ENCODE data around the gene CRELD1. TPM values are rescaled to one million over a fixed set of nuclear protein-coding genes. Genes with fewer than 3 reads are reported as not detected.
A peak's percentile ranks its signal among the peaks of the same experiment; 100 is the strongest.

The CRELD1 gene
- total and polyA plus RNA-seq, 11 donors: 45.9 to 77.8 (median 61.8) TPM

DNA sequence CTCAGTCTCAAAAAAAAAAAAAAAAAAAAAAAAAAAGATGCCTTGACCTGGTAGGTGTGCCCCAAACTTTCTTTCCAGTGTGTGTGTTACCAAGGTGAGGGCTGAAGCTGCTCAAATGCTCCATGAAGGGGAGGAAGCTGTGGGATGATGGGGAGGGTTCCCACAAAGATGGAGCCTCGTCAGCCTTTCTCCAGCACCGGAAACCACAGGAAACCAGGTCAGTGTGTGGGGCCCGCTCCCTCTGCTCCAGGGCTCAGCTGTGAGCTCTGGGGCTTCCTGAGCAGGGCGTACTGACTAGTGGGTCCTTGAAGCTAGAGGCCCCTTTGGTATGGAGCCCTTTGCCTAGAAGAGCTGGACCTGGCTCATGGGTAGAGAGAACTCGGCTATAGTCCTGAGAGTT is 31.7 kb upstream of the CRELD1 start:
- no peak for DNase-seq
- no peak overlapping the region for H3K4me3 ChIP-seq

DNA sequence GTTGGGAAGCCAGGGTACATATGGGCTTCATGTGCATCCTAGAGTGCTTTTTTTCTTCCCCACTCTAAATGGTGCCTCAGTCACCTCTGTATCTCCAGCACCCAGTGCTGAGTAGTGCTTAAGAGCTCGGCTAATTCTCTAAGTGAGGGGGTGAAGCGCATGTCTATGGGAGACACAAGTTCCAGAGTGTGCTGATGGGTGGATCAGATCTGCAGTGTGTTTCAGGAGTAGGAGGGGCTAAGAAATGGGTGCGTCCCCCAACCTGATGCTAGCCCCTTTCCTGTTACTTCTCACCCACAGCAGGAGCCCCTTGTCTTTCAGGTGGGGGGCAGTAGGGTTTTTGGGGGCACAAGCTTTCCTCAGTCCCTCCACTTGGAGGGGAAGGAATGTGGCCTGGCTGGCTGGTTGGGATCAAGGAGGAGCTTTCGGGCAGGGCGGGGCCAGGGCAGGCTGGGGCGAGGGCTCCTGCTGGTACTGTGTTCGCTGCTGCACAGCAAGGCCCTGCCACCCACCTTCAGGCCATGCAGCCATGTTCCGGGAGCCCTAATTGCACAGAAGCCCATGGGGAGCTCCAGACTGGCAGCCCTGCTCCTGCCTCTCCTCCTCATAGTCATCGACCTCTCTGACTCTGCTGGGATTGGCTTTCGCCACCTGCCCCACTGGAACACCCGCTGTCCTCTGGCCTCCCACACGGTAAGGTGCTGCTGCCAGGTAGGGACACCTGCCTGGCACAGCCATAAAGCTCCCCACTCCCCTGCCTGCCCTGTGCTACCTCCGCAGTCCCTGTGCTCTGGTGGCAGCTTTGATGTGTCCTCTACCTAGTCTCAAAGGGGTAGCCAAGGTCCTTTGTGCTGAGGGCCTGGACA is 31.0 kb upstream of the CRELD1 start, which contains the start of gene IL17RE:
TSS of gene IL17RE (plus strand) at position 477 of the 866 bp plus-strand sequence. CDS start at position 562, 85 bp downstream.
- Histone ChIP-seq H3K9me3 (no peaks in the 10 kb centered on the region), H3K4me3 (peak within 1 kb of the TSS in 9 of 12 donors; percentile 8 to 41 (median 28)), H3K27ac (peak within 1 kb of the TSS in 9 of 12 donors; percentile 7 to 76 (median 37)), H3K36me3 (no peaks in the 10 kb centered on the region), H3K27me3 (no peaks in the 10 kb centered on the region), H3K4me1 (peaks cover 0 to 23% (median 7%) of the 10 kb centered on the region in 12 donors)
- TF ChIP-seq, protein P1, sequence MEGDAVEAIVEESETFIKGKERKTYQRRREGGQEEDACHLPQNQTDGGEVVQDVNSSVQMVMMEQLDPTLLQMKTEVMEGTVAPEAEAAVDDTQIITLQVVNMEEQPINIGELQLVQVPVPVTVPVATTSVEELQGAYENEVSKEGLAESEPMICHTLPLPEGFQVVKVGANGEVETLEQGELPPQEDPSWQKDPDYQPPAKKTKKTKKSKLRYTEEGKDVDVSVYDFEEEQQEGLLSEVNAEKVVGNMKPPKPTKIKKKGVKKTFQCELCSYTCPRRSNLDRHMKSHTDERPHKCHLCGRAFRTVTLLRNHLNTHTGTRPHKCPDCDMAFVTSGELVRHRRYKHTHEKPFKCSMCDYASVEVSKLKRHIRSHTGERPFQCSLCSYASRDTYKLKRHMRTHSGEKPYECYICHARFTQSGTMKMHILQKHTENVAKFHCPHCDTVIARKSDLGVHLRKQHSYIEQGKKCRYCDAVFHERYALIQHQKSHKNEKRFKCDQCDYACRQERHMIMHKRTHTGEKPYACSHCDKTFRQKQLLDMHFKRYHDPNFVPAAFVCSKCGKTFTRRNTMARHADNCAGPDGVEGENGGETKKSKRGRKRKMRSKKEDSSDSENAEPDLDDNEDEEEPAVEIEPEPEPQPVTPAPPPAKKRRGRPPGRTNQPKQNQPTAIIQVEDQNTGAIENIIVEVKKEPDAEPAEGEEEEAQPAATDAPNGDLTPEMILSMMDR (IDR thresholded peaks at IDR 0.05): no peak
- no peak for TF ChIP-seq POLR2A (IDR thresholded peaks at IDR 0.05)
- DNase-seq: no peak
- ATAC-seq: peak; percentile 22 to 40 (median 30)
- intact Hi-C loops (cut with DNase I): no loop called here
- WGBS, 4 donors: 56 to 65% (median 62%) methylated on average over 8 to 13 of the region's 13 CpGs

More for the DNA sequence above, 31.7 kb upstream of the CRELD1 start:
- intact Hi-C loops (cut with DNase I): no loop called here
- Histone ChIP-seq H3K27me3 (no peaks in the 10 kb centered on the region), H3K27ac (no peak overlapping the region), H3K4me1 (peaks cover 0 to 23% (median 7%) of the 10 kb centered on the region in 12 donors), H3K36me3 (no peaks in the 10 kb centered on the region), H3K9me3 (no peaks in the 10 kb centered on the region)
- no peak for ATAC-seq
- TF ChIP-seq, protein P1 (IDR thresholded peaks at IDR 0.05): no peak
- TF ChIP-seq POLR2A (IDR thresholded peaks at IDR 0.05): no peak
- WGBS, 4 donors: 63 to 81% (median 72%) methylated on average over 5 of the region's 5 CpGs

DNA sequence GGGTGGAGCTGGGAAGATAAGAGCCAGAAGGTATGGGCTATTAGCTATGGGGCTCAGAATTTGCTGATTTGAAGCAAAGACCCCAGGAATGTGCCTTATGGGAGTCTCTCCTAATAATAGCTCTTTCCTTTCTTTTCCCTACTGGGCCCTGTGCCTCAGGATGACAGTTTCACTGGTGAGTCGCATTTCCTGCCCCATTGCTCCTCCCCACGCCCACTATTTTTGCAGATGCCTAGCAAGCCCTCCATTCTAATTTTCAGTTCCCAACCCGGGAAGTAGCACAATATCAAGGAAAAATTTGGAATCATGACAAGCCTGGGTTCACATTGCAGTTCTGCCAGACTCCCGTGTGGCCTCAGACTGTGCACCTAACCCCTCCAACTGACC is 30.4 kb upstream of the CRELD1 start:
- Histone ChIP-seq H3K9me3 (no peaks in the 10 kb centered on the region), H3K4me3 (peak overlapping the region in 7 of 12 donors; percentile 20 to 41 (median 33)), H3K27me3 (no peaks in the 10 kb centered on the region), H3K4me1 (peaks cover 0 to 21% (median 7%) of the 10 kb centered on the region in 12 donors), H3K36me3 (no peaks in the 10 kb centered on the region), H3K27ac (peak overlapping the region in 9 of 12 donors; percentile 7 to 76 (median 37))
- ATAC-seq (peak in 2 of 4 donors; percentile 50 to 67), DNase-seq (peak in 1 of 5 donors; percentile 26)
- TF ChIP-seq, protein P1 (IDR thresholded peaks at IDR 0.05): no peak
- no peak for TF ChIP-seq POLR2A (IDR thresholded peaks at IDR 0.05)
- intact Hi-C loops (cut with DNase I): no loop called here
- WGBS, 4 donors: 31 to 49% (median 41%) methylated on average over 4 of the region's 4 CpGs

DNA sequence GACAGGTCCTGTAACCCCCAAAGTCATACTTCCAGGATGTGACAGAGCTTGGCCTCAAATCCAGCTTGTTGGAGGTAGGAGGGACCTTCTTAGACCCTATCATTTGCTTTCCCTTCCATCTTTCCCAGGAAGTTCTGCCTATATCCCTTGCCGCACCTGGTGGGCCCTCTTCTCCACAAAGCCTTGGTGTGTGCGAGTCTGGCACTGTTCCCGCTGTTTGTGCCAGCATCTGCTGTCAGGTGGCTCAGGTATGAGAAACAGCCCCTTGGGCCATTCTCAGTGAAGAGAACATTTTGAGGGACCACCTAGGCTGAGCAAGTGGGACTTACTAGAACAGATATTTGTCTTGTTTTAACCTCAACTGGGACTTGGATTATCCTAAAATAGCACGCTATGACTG is 29.7 kb upstream of the CRELD1 start:
- intact Hi-C loops (cut with DNase I): no loop called here
- Histone ChIP-seq H3K4me1 (peaks cover 0 to 20% (median 7%) of the 10 kb centered on the region in 12 donors), H3K27ac (peak overlapping the region in 1 of 12 donors; percentile 71), H3K4me3 (no peak overlapping the region), H3K27me3 (no peaks in the 10 kb centered on the region), H3K9me3 (no peaks in the 10 kb centered on the region), H3K36me3 (no peaks in the 10 kb centered on the region)
- no peak for TF ChIP-seq POLR2A (IDR thresholded peaks at IDR 0.05)
- TF ChIP-seq, protein P1 (IDR thresholded peaks at IDR 0.05): no peak
- 90 to 100% (median 94%) methylated on average over 4 of the region's 4 CpGs for WGBS, 4 donors
- ATAC-seq (no peak), DNase-seq (no peak)
